B cell (primary cell): Measurements from ENCODE around the gene MBNL1. TPM values are rescaled to one million over a fixed set of nuclear protein-coding genes. Genes with fewer than 3 reads are reported as not detected.

Experiments used
- ATAC-seq: fragments of 200-7000 bp; cut with Tn5 transposase; one replicate; pipeline ENCODE4 v1.10.0; 2021; ENCODE audit warnings: low read depth, mild to moderate bottlenecking, moderate number of reproducible peaks, moderate library complexity
- CTCF ChIA-PET: fragments of 350-600 bp; sonication (Branson Sonifier 250); formaldehyde crosslinking; loops from one replicate; lab custom pipeline; 2021; ENCODE audit warnings: antibody characterized with exemption, inconsistent platforms; lab: Charles Lee
- POLR2A ChIA-PET: fragments of 350-600 bp; sonication (Branson Sonifier 250); formaldehyde crosslinking; loops from one replicate; lab custom pipeline; 2021; ENCODE audit warnings: antibody characterized with exemption; lab: Charles Lee
- DNase-seq: peaks from one replicate; pipeline ENCODE4 v3.0.0; 2013
- H2AFZ ChIP-seq: 2 replicates; pipeline ENCODE4 v1.6.1; 2012; ENCODE audit warnings: mild to moderate bottlenecking, low read depth, low read length; ENCODE audit not compliant: insufficient read depth, poor library complexity, severe bottlenecking
- H3K27ac ChIP-seq, 2 donors: 1 replicate in 1 of 2; 2 replicates in 1 of 2; pipeline ENCODE4 v1.5.1; 2012 to 2013; ENCODE audit warnings: low read length in 2 of 2, mild to moderate bottlenecking in 2 of 2, moderate library complexity in 1 of 2
- H3K27me3 ChIP-seq, 4 experiments: fragments of 200-600 bp in 1 of 4; sonication (generic) in 1 of 4; replicated peaks in 1 of 4; 1 replicate in 2 of 4; 2 replicates in 2 of 4; pipeline versions ENCODE4 v1.6.1 to v1.7.0; 2013 to 2016; ENCODE audit warnings: low read length in 3 of 4, mild to moderate bottlenecking in 2 of 4, mixed read lengths in 1 of 4, moderate library complexity in 1 of 4; ENCODE audit not compliant: insufficient read depth in 4 of 4, control insufficient read depth in 3 of 4; ENCODE audit errors: control extremely low read depth in 1 of 4
- H3K36me3 ChIP-seq, 2 experiments: replicated peaks in 1 of 2; 1 replicate in 1 of 2; 2 replicates in 1 of 2; pipeline versions ENCODE4 v1.6.1 to v1.7.1; 2013; ENCODE audit warnings: low read length in 1 of 2; ENCODE audit not compliant: insufficient read depth in 2 of 2, control insufficient read depth in 1 of 2; ENCODE audit errors: control extremely low read depth in 1 of 2, extremely low read depth in 1 of 2
- H3K4me1 ChIP-seq, 2 donors: fragments of 200-600 bp in 1 of 2; sonication (generic) in 1 of 2; 1 replicate in 1 of 2; 2 replicates in 1 of 2; pipeline versions ENCODE4 v1.5.1 to v1.6.1; 2013 to 2017; ENCODE audit warnings: low read length in 2 of 2; ENCODE audit not compliant: control insufficient read depth in 2 of 2, insufficient read depth in 2 of 2
- H3K4me2 ChIP-seq: replicated peaks from 2 replicates; pipeline ENCODE3; 2012; ENCODE audit warnings: mild to moderate bottlenecking, low read depth, low read length; ENCODE audit not compliant: poor library complexity, severe bottlenecking
- H3K4me3 ChIP-seq, 5 experiments: fragments of 200-600 bp in 1 of 5; sonication (generic) in 1 of 5; 1 replicate in 3 of 5; 2 replicates in 2 of 5; pipeline versions ENCODE4 v1.5.1 to v1.7.0; 2011 to 2016; ENCODE audit warnings: low read length in 4 of 5, mild to moderate bottlenecking in 4 of 5, low read depth in 2 of 5, control low read depth in 1 of 5, moderate library complexity in 1 of 5; ENCODE audit not compliant: insufficient read depth in 1 of 5; ENCODE audit errors: control extremely low read depth in 1 of 5, extremely low read depth in 1 of 5
- H3K79me2 ChIP-seq: fragments of 200-600 bp; sonication (generic); one replicate; pipeline ENCODE4 v1.6.0; 2016; ENCODE audit warnings: low read length; ENCODE audit not compliant: control insufficient read depth, insufficient read depth
- H3K9ac ChIP-seq: fragments of 200-600 bp; sonication (generic); 2 replicates; pipeline ENCODE4 v1.6.1; 2017; ENCODE audit warnings: mild to moderate bottlenecking, low read length, moderate library complexity
- H3K9me3 ChIP-seq, 3 donors: one replicate each; pipeline versions ENCODE4 v1.6.1 to v1.7.1; 2013; ENCODE audit warnings: low read length in 2 of 3; ENCODE audit not compliant: control insufficient read depth in 2 of 3, insufficient read depth in 1 of 3; ENCODE audit errors: control extremely low read depth in 1 of 3
- H4K20me1 ChIP-seq: 2 replicates; pipeline ENCODE4 v1.6.0; 2012; ENCODE audit warnings: mild to moderate bottlenecking, low read length; ENCODE audit not compliant: insufficient read depth, control insufficient read depth, poor library complexity, severe bottlenecking
- H3K27ac Mint-ChIP-seq: one replicate; pipeline ENCODE4 v1.8.0; 2021; ENCODE audit warnings: mixed read lengths
- H3K27me3 Mint-ChIP-seq: one replicate; pipeline ENCODE4 v1.8.0; 2021; ENCODE audit warnings: mixed read lengths
- H3K4me1 Mint-ChIP-seq: one replicate; pipeline ENCODE4 v1.8.0; 2021; ENCODE audit warnings: mixed read lengths
- H3K4me3 Mint-ChIP-seq: one replicate; pipeline ENCODE4 v1.8.0; 2021; ENCODE audit warnings: mixed read lengths
- H3K9me3 Mint-ChIP-seq: one replicate; pipeline ENCODE4 v1.8.0; 2022; ENCODE audit warnings: mixed read lengths; ENCODE audit not compliant: insufficient read depth
- CTCF ChIP-seq: fragments of 200-600 bp; IDR thresholded peaks from one replicate; pipeline ENCODE4 v1.8.0; 2022; ENCODE audit warnings: antibody characterized with exemption, mild to moderate bottlenecking
- EZH2 ChIP-seq: IDR thresholded peaks from 2 replicates; pipeline ENCODE4 v1.6.1; 2012; ENCODE audit warnings: borderline replicate concordance, low read depth, mild to moderate bottlenecking, moderate library complexity, low read length; ENCODE audit not compliant: insufficient read depth, poor library complexity, severe bottlenecking
- WGBS: methylation state at CpG from one replicate; pipeline ENCODE4 v1.1.5; 2013; ENCODE audit warnings: missing lambda C conversion rate; ENCODE audit not compliant: insufficient coverage; 5-methylcytosine and 5-hydroxymethylcytosine counted together
- intact Hi-C: fragments of 100-400 bp; cut with micrococcal nuclease; formaldehyde crosslinking; loops from one replicate; pipeline ENCODE4 v1.10.0; 2022
- polyA plus RNA-seq: library from polyadenylated mRNA; depleted of rRNA; stranded (reverse); fragments of >200 nt; gene quantifications from 2 replicates; pipeline ENCODE4 v1.2.3, GENCODE V29; 2012
- total RNA-seq, 2 donors: library from RNA; stranded (reverse); fragments of 120-200 nt in 1 of 2; gene quantifications; 1 replicate in 1 of 2; 2 replicates in 1 of 2; pipeline versions ENCODE4 v1.2.3 to v1.2.4, GENCODE V29; 2013 to 2022

MBNL1 gene
- total and polyA plus RNA-seq, 2 donors (not counting 1 experiment from before 2014, with no cell fraction given) = 195 to 505 TPM

- Histone ChIP-seq H3K27ac (peak overlapping the region in 1 of 2 donors; percentile 76), H3K9me3 (no peaks in the 10 kb centered on the region), H3K4me3 (peak overlapping the region in 3 of 5 experiments; percentile 1 to 92 (median 6)), H3K4me2 (peak overlapping the region; percentile 90), H3K27me3 (no peaks in the 10 kb centered on the region), H2AFZ (no peak overlapping the region), H3K36me3 (peaks cover 0 to 2% of the 10 kb centered on the region in 2 experiments), H4K20me1 (peaks cover 31% of the 10 kb centered on the region), H3K79me2 (peaks cover 93% of the 10 kb centered on the region), H3K4me1 (peaks cover 31 to 56% of the 10 kb centered on the region in 2 donors), H3K9ac (peak overlapping the region; percentile 95)
- DNase-seq = no peak
- no peaks in the 10 kb centered on the region for H3K27me3 Mint-ChIP-seq
- H3K4me3 Mint-ChIP-seq = peak overlapping the region; percentile 84
- ChIA-PET POLR2A (interaction anchor here (0.6 kb wide), 1 partner anchor 187 kb away, joined by 3 read pairs; no protein-coding TSS in a partner anchor), CTCF (interaction anchor here (1.0 to 7.0 kb wide), 2 partner anchors 38 to 88 kb away, joined by 3 to 51 read pairs; no protein-coding TSS in a partner anchor)
- ATAC-seq = no peak
- H3K27ac Mint-ChIP-seq = peak overlapping the region; percentile 82
- H3K4me1 Mint-ChIP-seq = peaks cover 64% of the 10 kb centered on the region
- no peaks in the 10 kb centered on the region for H3K9me3 Mint-ChIP-seq
- WGBS = 0% methylated on average over 2 of the region's 3 CpGs
- TF ChIP-seq EZH2 = no peak
- TF ChIP-seq CTCF = no peak
- intact Hi-C loops = loop anchor here (5.0 kb wide), 1 partner anchor 34 kb away; no protein-coding TSS in a partner anchor
Measured at GRCh38 chr3:152272771-152273242, 4.1 kb downstream of the MBNL1 start.

- 40% methylated on average over 1 of the region's 1 CpG for WGBS
- POLR2A ChIA-PET = no interaction called here
- ATAC-seq (no peak), DNase-seq (no peak)
- Mint-ChIP-seq H3K27me3 (no peaks in the 10 kb centered on the region), H3K27ac (peak overlapping the region; percentile 27), H3K4me3 (peak overlapping the region; percentile 38), H3K9me3 (no peaks in the 10 kb centered on the region), H3K4me1 (peaks cover 80% of the 10 kb centered on the region)
- Histone ChIP-seq H3K27me3 (no peaks in the 10 kb centered on the region), H3K79me2 (peaks cover 100% of the 10 kb centered on the region), H3K9me3 (no peaks in the 10 kb centered on the region), H3K36me3 (peaks cover 0 to 3% of the 10 kb centered on the region in 2 experiments), H3K4me1 (peaks cover 56 to 89% of the 10 kb centered on the region in 2 donors), H4K20me1 (peaks cover 46% of the 10 kb centered on the region), H3K27ac (peak overlapping the region in 1 of 2 donors; percentile 76), H3K9ac (peak overlapping the region; percentile 14), H3K4me2 (peak overlapping the region; percentile 43), H2AFZ (no peak overlapping the region), H3K4me3 (no peak overlapping the region)
- TF ChIP-seq CTCF = no peak
- no peak for TF ChIP-seq EZH2
- intact Hi-C loops = no loop called here
- CTCF ChIA-PET = interaction anchor here (0.7 to 7.0 kb wide), 4 partner anchors 87 to 167 kb away, joined by 3 to 51 read pairs (median 3); no protein-coding TSS in a partner anchor
Measured at GRCh38 chr3:152276681-152277080, 8.0 kb downstream of the MBNL1 start.
